Heart right ventricle (tissue), 16 donors: ENCODE results near the gene TDRD3. TPM values are rescaled to one million over a fixed set of nuclear protein-coding genes. Genes with fewer than 3 reads are reported as not detected.
A peak's percentile ranks its signal among the peaks of the same experiment; 100 is the strongest.

Experiments
- ATAC-seq, 8 donors: fragments of 200-7000 bp; cut with Tn5 transposase; one replicate each; pipeline ENCODE4 v1.9.1; 2020; ENCODE audit warnings: mild to moderate bottlenecking in 8 of 8, moderate library complexity in 8 of 8, moderate number of reproducible peaks in 1 of 8
- DNase-seq, 2 donors: peaks; one replicate each; pipeline ENCODE4 v3.0.0-alpha.2; 2020
- H3K27ac ChIP-seq, 10 donors: fragments of 200-600 bp; sonication (generic) in 2 of 10; one replicate each; pipeline versions ENCODE4 v1.5.0 to v1.8.0; 2020 to 2022; ENCODE audit warnings: mild to moderate bottlenecking in 3 of 10
- H3K27me3 ChIP-seq, 7 donors: fragments of 200-600 bp; one replicate each; pipeline ENCODE4 v1.8.0; 2021 to 2022; ENCODE audit warnings: mild to moderate bottlenecking in 2 of 7
- H3K36me3 ChIP-seq, 9 donors: fragments of 200-600 bp; sonication (generic) in 1 of 9; one replicate each; pipeline versions ENCODE4 v1.5.0 to v1.8.0; 2020 to 2022; ENCODE audit warnings: mild to moderate bottlenecking in 2 of 9
- H3K4me1 ChIP-seq, 9 donors: fragments of 200-600 bp; sonication (generic) in 1 of 9; one replicate each; pipeline versions ENCODE4 v1.5.0 to v1.8.0; 2020 to 2022; ENCODE audit warnings: mild to moderate bottlenecking in 4 of 9
- H3K4me3 ChIP-seq, 10 donors: fragments of 200-600 bp; sonication (generic) in 2 of 10; one replicate each; pipeline versions ENCODE4 v1.5.0 to v1.8.0; 2020 to 2022; ENCODE audit warnings: mild to moderate bottlenecking in 7 of 10, moderate library complexity in 2 of 10
- H3K9me3 ChIP-seq, 11 donors: fragments of 200-600 bp in 10 of 11; sonication (generic) in 2 of 11; one replicate each; pipeline versions ENCODE4 v1.5.0 to v1.8.0; 2013 to 2022; ENCODE audit warnings: mild to moderate bottlenecking in 2 of 11, control low read depth in 1 of 11, moderate library complexity in 1 of 11
- CTCF ChIP-seq, 9 donors: fragments of 200-600 bp; sonication (generic) in 2 of 9; IDR thresholded peaks; one replicate each; pipeline versions ENCODE4 v1.5.0 to v1.8.0; 2021 to 2022; ENCODE audit warnings: antibody characterized with exemption in 9 of 9, mild to moderate bottlenecking in 5 of 9, moderate library complexity in 1 of 9
- WGBS, 2 donors: extraction: QIAGEN DNeasy Blood & Tissue Kit; methylation state at CpG; one replicate each; pipeline ENCODE4 v1.1.7; 2013; ENCODE audit warnings: inconsistent platforms in 1 of 2; 5-methylcytosine and 5-hydroxymethylcytosine counted together
- intact Hi-C, 10 donors: fragments of 100-400 bp; cut with DNase I; formaldehyde crosslinking; loops; one replicate each; pipeline versions ENCODE4 v1.11.1 to v1.14.2; 2022
- polyA plus RNA-seq, 2 donors: library from polyadenylated mRNA; stranded (reverse); fragments of 200-250 nt; gene quantifications; one replicate each; pipeline ENCODE4 v1.2.3, GENCODE V29; 2013
- total RNA-seq, 10 donors: library from RNA; stranded (reverse); fragmentation: NEBNext Ultra II Directional in 3 of 10; extraction: Animal tissue kit (Norgen Biotek cat#: 25700) in 3 of 10; gene quantifications; one replicate each; pipeline versions ENCODE4 v1.2.1 to v1.2.4, GENCODE V29; 2021 to 2023
- donor health status: Arrhythmogenic right ventricular cardiomyopathy.
- donor health status: ischemic (EF 13 %, LVEDD 7.1; RV severe dilation, severe dysfunction).
- donor health status: healthy with polysubstance abuse.
- donor health status: DM: no; HTN: yes; CAD: no.
- donor health status: DM: no; HTN: no; CAD: no.
- donor health status: ischemic (EF 25% LVEDD 6.9; RV normal size, moderate dysfunction).
- donor health status: ischemic (EF 25% LVEDD 5.7; RV mildly dilated, moderate dysfunction).
- donor health status: healthy.
- donor health status: DM: yes; HTN: yes; CAD: no.
- donor health status: Ischemic cardiomyopathy.
- donor health status: ischemic (EF 35%, LVEDD 5.7; RV mildly dilated, moderate dysfunction).
- donor health status: nonischemic (EF 11% LVEDD 7.7; RV severe dilation, severe dysfunction).
- donor health status: DM: yes; HTN: yes; CAD: no.
- donor health status: PGD.
- donor health status: ischemic (EF 29% LVEDD 5.4; RV normal size, mild dysfunction).
- donor health status: nonischemic (EF 23%, LVEDD 6.1; RV moderate dilation, normal function).

The TDRD3 gene
- total and polyA plus RNA-seq, 12 donors, result 9.8 to 60.7 (median 47.2) TPM

- H3K36me3 ChIP-seq, result no peaks in the 10 kb centered on the region
- no peak for ATAC-seq
- peaks cover 0 to 7% (median 0%) of the 10 kb centered on the region in 11 donors for H3K9me3 ChIP-seq
- intact Hi-C loops, result loop anchor here in 1 of 10 donors (10.0 kb wide), 1 partner anchor 91 kb away; no protein-coding TSS in a partner anchor
- DNase-seq, result no peak
- no peaks in the 10 kb centered on the region for H3K27me3 ChIP-seq
- no peak overlapping the region for H3K27ac ChIP-seq
- peaks cover 0 to 19% (median 5%) of the 10 kb centered on the region in 9 donors for H3K4me1 ChIP-seq
- no peak for TF ChIP-seq CTCF (IDR thresholded peaks at IDR 0.05)
- WGBS, 2 donors, result 76 to 79% methylated on average over 1 of the region's 1 CpG
- no peak overlapping the region for H3K4me3 ChIP-seq
Observed at GRCh38 chr13:60426075-60426474, 29.1 kb downstream of the TDRD3 start.

GRCh38 chr13:60427285-60427684, 30.3 kb downstream of the TDRD3 start:
- WGBS, 2 donors, result 78 to 84% methylated on average over 5 of the region's 5 CpGs
- Histone ChIP-seq H3K4me3 (no peak overlapping the region), H3K4me1 (peaks cover 0 to 11% (median 2%) of the 10 kb centered on the region in 9 donors), H3K27ac (no peak overlapping the region), H3K36me3 (no peaks in the 10 kb centered on the region), H3K9me3 (peaks cover 0 to 7% (median 0%) of the 10 kb centered on the region in 11 donors), H3K27me3 (no peaks in the 10 kb centered on the region)
- no peak for TF ChIP-seq CTCF (IDR thresholded peaks at IDR 0.05)
- DNase-seq (no peak), ATAC-seq (no peak)
- intact Hi-C loops, result loop anchor here in 1 of 10 donors (10.0 kb wide), 1 partner anchor 92 kb away; no protein-coding TSS in a partner anchor

DNA sequence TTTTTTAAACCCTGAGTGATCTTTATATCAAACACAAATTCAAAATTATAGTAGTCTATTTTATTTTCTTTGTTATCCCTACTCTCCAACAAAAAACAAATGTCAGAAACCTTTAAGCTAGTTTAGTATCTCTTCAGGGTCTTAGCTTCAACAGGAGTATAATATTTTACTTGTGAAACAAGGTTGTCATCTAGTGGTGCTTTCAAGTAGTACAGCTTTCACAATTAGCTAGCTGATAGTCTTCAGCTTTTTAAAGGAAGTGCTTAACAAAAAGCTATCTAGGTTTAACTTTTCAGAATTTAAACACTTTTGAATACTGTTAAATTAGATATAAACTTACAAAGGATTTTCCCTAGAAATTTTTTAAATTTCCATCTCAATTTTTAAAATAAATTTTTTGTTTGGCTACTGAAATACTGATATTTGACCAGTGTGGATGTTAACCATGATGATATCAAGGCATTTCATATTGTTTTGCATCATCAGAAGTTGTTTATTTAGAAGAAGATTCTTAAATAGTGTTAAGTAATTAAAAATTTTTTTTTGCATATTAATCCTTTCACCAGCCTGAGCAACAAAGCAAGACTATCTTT, 34.2 kb downstream of the TDRD3 start:
- H3K27ac ChIP-seq, result no peak overlapping the region
- H3K4me1 ChIP-seq, result no peaks in the 10 kb centered on the region
- ATAC-seq (peak in 6 of 8 donors; percentile 60 to 79 (median 76)), DNase-seq (no peak)
- intact Hi-C loops, result loop anchor here in 6 of 10 donors (10.0 kb wide), 2 partner anchors 96 to 746 kb away; no protein-coding TSS in a partner anchor
- no peaks in the 10 kb centered on the region for H3K36me3 ChIP-seq
- H3K27me3 ChIP-seq, result no peaks in the 10 kb centered on the region
- peaks cover 0 to 9% (median under 1%) of the 10 kb centered on the region in 11 donors for H3K9me3 ChIP-seq
- TF ChIP-seq CTCF (IDR thresholded peaks at IDR 0.05), result peak; percentile 83 to 97 (median 93)
- H3K4me3 ChIP-seq, result no peak overlapping the region

GRCh38 chr13:60433505-60433904, 36.5 kb downstream of the TDRD3 start:
- ATAC-seq, result no peak
- intact Hi-C loops, result loop anchor here in 6 of 10 donors (10.0 kb wide), 2 partner anchors 99 to 749 kb away; no protein-coding TSS in a partner anchor

More at GRCh38 chr13:60433505-60433904, 36.5 kb downstream of the TDRD3 start:
- H3K27me3 ChIP-seq, result no peaks in the 10 kb centered on the region
- peaks cover 0 to 12% (median 0%) of the 10 kb centered on the region in 11 donors for H3K9me3 ChIP-seq
- no peaks in the 10 kb centered on the region for H3K36me3 ChIP-seq
- no peaks in the 10 kb centered on the region for H3K4me1 ChIP-seq
- no peak overlapping the region for H3K4me3 ChIP-seq
- TF ChIP-seq CTCF (IDR thresholded peaks at IDR 0.05), result no peak
- H3K27ac ChIP-seq, result no peak overlapping the region
- no peak for DNase-seq
- 82 to 86% methylated on average over 6 of the region's 6 CpGs for WGBS, 2 donors
